Right lobe of liver (tissue), 4 donors: ENCODE measurements around the gene NAGPA.

ENCODE experiments used
- CTCF ChIP-seq, 4 donors: fragments of 200-600 bp in 3 of 4; fragments of 450-650 bp in 1 of 4; IDR thresholded peaks; one replicate each; pipeline versions ENCODE4 v1.5.1 to v1.8.0; 2016 to 2022; ENCODE audit warnings: antibody characterized with exemption in 4 of 4, mild to moderate bottlenecking in 2 of 4
- POLR2A ChIP-seq: fragments of 450-650 bp; IDR thresholded peaks from one replicate; pipeline ENCODE4 v1.6.1; 2017; ENCODE audit warnings: antibody characterized with exemption, mild to moderate bottlenecking
- donor health status: DM: no; HTN: no; CAD: no.
- donor health status: DM: no; HTN: no; CAD: no.
- donor health status: DM: no; HTN: yes; CAD: no.

DNA sequence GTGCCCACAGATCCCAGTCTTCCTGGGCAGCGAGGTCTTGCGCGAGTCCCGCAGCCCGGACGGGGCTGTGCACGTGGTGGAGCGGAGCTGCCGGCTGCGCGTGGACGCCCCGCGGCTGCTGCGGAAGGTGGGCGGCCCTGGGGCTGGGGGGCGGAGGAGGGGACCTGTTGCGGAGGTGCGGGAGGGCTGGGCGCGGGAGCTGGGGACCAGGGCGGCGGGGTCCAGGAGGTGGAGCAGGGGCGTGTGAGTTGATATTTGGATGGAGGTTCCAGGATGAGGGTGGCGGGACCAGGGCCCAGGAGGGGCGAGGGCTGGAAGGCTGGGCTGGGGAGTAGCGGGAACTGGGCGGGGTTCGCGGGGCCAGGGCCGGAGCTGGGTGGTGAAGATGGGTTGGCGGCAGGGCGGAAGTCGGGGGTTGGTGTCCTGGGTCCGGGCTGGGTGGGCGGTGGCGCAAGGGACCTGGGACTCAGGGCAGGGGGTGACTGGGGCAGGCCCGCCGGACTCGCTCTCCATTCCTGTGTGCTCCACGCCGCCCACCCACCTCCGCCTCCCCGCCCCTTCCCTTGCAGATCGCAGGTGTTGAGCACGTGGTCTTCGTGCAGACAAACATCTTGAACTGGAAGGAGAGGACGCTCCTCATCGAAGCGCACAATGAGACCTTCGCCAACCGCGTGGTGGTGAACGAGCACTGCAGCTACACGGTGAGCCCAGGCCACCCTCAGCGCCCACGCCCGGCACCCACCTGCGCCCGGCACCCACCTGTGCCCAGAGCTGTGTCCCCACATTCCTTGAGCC, 46.0 kb downstream of the NAGPA start:
- TF ChIP-seq CTCF (IDR thresholded peaks at IDR 0.05): no peak
- TF ChIP-seq POLR2A: no peak
